NCI-H2196 treated with DMSO at 0.1 percent for 48 hours (cell line): ENCODE measurements around the gene APOH.

Experiments used
- DNase-seq: peaks from one replicate; lab custom pipeline; 2025; ENCODE audit not compliant: unreplicated experiment; lab: John Stamatoyannopoulos, UW

The APOH gene

GRCh38 chr17:66198242-66198641 lies 31.0 kb downstream of the APOH start:
- DNase-seq = no peak

GRCh38 chr17:66192378-66192687 lies 36.9 kb downstream of the APOH start:
- DNase-seq = no peak

DNA sequence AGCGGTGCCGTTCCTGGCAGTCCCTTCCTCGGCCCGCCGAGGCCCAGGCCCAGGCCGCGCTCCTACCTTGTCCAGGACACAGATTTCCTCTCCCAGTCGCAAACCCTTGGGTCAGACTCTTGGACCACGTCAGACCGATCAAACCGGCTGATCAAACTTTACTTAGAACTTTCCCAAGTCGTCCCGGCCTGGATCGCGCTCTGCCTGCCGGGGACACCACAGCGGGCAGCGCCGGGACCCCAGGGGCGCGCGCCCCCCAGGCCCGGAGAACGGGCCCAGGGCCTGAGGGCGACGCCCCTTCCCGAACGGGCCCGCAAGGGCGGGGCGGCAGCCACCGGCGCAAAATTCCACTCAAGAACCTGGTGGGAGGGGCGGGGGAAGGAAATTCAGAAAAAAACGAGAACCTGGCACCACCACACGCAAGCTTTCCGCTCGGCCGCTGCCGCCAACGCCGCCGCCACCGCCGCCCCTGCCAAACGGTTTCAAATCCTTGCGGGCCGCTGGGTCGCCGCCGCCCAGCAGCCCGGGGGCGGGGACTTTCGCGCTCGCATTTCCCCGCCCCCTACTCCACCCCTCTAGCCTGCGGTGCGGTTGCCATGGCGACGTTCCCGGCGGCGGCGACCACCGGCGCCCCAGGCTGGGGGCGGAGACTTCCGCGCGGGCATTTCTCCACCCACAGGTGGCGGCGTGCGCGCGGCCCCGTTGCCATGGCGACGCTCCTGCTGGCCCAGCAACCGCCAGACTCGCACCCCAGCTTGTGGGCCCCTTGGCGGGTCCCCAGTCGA lies 37.4 kb downstream of the APOH start, which contains the start of gene CEP112:
CEP112 (minus strand) TSS at position 541 of the 785 bp plus-strand sequence.
- DNase-seq = peak; percentile 78

- no peak for DNase-seq
Measured at GRCh38 chr17:66190738-66191592, 38.2 kb downstream of the APOH start.

- no peak for DNase-seq
Measured at GRCh38 chr17:66187718-66188117, 41.5 kb downstream of the APOH start.

DNA sequence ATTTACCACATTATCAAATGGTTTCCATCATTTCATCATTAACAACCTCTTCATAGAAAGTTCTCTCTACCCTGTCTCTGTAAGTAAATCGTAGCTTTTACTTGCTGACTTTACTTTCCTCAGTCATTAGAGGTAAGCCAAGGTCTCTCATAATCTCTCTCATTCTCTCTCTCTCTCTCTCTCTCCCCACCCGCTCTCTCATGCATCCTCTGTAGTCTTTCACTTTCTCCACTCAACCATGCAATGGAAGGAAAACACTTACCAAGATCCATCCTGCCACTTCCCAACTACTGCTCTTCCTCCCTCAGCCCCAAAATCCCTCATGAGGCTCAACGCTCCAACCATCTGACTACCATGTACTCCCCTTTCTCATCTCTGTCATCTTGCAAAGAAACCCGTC lies 43.4 kb downstream of the APOH start:
- no peak for DNase-seq

DNA sequence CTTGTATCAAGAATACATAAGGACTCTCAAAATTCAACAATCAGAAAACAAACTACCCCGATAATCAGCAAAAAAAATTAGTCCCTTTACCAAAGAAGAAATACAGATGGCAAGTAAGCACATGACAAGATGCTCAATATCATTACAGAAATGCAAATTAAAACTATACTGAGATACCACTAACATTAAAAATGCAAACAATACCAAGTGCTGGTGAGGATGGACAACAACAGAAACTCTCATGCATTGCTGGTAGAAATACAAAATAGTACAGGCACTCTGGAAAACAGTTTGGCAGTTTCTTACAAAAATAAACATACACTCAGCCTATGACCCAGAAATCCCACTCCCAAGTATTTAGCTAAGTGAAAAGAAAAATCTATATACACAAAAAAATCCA lies 44.8 kb downstream of the APOH start:
- DNase-seq = no peak

GRCh38 chr17:66183529-66183928 lies 45.7 kb downstream of the APOH start:
- no peak for DNase-seq

DNA sequence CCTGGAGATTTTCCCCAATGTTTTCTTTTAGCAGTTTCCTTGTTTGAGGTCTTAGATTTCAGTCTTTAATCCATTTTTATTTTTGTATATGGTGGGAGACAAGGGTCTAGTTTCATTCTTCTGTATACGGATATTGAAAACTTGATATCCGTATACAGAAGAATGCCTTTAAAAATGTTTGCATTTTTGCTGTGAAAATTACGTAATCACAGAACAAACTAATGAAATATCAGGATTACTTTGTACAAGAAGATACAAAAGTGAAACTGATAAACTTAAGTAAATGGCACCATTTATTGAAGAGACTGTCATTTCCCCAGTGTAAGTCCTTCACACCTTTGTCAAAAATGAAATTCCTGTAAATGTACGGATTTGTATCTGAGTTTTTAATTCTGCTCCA lies 50.6 kb downstream of the APOH start:
- DNase-seq = no peak

DNA sequence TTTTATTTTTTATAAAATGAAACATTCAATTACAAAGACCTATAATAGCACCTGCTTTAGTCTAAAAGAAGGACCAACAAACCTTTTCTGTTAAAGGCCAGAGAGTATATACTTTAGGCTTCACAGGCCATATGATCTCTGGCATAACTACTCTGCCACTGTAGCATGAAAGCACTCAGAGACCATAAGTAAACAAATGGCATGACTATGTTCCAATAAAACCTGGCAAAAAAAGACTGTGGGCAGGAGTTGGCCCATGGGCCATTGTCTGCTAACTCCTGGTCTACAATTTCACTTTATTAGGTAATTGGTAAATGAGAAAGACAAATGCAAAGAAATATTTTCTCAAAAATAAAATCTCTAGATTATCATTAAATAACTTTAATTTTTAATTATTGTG lies 52.2 kb downstream of the APOH start:
- DNase-seq = peak; percentile 77

DNA sequence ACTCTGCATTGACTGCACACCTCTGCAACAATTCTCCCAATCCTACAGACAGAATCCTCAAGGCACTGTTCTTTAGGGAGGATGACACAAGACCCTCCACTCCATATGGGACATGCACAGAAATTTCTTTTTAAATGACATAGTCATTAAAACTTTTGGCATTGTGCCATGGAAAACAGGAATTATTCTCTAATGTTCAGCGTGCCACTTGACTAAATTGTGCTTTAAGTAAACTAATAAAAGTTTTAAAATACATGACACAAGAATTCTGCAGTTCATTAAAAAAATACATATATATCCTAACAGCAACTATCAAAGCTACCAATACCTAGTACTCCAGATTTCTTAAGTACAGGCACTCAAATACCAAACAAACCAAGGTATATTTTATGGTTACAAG lies 53.3 kb downstream of the APOH start:
- DNase-seq = no peak

DNA sequence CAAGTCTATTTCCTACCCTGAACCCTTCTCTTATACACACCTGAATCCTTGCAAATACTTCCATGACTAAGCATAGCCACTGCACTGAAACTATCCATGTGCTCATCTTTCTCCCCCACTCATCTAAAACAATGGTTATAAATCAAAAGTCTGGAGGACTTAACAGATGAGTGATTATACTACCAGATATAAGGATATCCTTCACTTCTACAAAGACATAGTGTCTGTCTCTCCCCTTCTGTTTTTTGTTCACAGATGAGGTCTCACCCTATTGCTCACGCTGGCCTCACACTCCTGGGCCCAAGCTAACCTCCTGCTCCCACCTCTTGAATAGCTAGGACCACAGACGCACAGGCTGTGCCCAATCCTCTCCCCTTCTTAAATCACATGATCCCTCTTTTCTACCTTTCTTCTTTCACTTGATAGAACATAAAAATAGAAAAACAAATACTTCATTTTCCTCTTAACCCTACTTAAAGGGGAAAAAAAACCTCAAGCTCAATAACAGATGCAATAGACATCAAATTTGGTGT lies 56.5 kb downstream of the APOH start:
- no peak for DNase-seq

- DNase-seq = no peak
Measured at GRCh38 chr17:66172144-66172543, 57.1 kb downstream of the APOH start.

GRCh38 chr17:66171692-66172091 lies 57.5 kb downstream of the APOH start:
- no peak for DNase-seq

DNA sequence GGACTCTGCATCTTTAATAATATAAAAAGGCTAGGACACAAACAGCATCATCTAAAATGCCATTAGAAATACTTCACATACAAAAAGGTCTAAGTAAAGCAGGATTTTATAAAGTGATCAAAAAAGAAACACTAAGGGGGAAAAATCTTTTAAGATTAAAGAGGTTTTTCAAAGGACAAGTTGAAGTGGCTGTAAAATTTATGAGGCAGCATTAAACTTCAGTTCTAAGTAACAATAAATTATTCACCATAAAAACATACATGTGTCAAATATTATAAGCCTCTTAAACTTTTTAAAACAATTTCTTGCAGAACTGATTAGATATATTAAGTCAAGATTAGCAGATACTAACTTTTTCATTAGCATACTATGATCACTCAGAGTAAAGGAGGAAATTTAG lies 58.0 kb downstream of the APOH start:
- DNase-seq = no peak

DNA sequence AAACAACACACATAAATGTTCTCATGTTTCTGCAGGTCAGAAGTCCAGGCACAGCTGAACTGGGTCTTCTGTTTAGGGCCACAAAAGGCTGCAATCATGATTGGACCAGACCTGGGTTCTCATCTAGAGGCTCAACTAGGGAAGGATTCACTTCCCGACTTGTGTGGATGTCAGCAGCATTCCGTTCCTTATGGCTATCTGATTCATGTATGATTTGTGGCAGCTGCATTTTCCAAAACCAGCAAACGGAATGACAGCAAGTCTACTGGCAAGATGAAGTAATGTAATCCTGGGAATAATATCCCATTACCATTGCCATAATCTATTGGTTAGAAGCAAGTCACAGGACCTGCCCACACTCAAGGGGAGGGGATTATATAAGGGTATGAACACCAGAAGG lies 59.4 kb downstream of the APOH start:
- DNase-seq = no peak

DNA sequence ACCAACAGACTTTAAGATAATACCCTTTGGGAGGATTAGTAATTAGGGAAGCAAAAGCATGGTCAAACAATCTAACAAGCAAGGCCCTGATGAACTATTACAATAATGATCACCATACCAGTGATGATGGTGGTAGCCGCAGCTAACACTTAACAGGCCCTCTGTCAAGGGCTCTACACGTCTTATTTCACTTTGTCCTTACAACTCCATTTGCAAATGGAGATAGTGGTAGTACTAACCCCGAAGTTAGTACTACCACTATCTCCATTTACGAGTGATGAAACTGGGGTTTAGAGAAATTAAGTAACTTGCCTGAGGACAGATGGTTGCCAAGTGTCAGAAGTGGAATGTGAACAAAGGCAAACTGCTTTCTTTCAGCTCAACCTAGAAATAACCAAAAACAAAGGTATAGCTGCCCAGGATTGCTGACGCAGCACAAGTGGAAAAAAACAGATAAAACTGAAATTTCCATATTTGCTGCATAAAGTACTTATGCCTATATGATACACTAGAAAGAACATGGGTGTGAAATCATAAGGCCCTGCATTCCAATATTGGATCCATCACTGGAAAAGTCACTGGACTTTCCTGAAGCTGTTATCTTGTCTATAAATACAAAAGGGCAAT lies 61.9 kb downstream of the APOH start:
- no peak for DNase-seq

DNA sequence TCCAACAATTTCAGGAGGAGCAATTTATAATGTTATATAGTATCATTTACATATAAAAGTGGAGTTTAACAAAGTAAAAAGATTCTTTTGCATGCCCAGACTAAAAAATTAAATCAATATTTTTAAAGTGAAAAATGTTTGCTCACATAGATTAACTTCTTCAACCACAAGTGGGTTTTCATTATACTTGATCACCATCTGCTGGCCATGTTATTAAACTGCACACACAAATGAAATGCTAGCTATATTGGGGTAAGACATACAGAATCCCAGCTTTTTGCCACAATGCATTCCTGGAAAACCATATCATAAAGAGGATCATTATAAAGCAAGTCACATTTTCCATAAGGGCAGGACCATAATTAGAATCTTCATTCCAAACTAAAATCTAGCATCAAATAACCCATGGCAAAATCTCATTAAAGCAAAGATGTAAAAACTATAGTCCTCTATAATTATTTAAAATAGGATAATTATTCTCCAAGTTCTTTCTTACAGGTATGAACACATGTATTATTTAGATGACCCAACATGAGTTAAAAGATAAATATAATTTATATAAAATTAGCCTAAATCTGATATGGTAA lies 63.6 kb downstream of the APOH start:
- DNase-seq = peak; percentile 15
